K562 (cell line): ENCODE results near the gene SNPH. TPM values are rescaled to one million over a fixed set of nuclear protein-coding genes. Genes with fewer than 3 reads are reported as not detected.

Source experiments
- CXXC5 ChIP-seq: fragments of 250-450 bp; sonication (Bioruptor Pico); IDR thresholded peaks from 2 replicates; pipeline ENCODE4 v1.8.0; 2022; ENCODE audit warnings: inconsistent platforms, mild to moderate bottlenecking, moderate library complexity
- HMGN3 ChIP-seq: IDR thresholded peaks from 2 replicates; pipeline ENCODE4 v1.6.1; 2011; ENCODE audit warnings: borderline replicate concordance, low read depth, mild to moderate bottlenecking, mixed read lengths, low read length; ENCODE audit not compliant: insufficient read length; ENCODE audit errors: extremely low read depth
- HNRNPK ChIP-seq: fragments of 200-400 bp; formaldehyde crosslinking; IDR thresholded peaks from one replicate; pipeline ENCODE4 v1.6.1; 2018; ENCODE audit warnings: mild to moderate bottlenecking, low read depth, low read length; ENCODE audit not compliant: poor library complexity, severe bottlenecking
- HNRNPLL ChIP-seq: fragments of 200-400 bp; formaldehyde crosslinking; IDR thresholded peaks from 2 replicates; pipeline ENCODE4 v1.6.1; 2017; ENCODE audit warnings: low read length, low read depth, mild to moderate bottlenecking; ENCODE audit not compliant: poor library complexity, severe bottlenecking
- RBBP5 ChIP-seq: fragments of 200-600 bp; sonication (generic); IDR thresholded peaks from 2 replicates; pipeline ENCODE4 v1.6.1; 2012; ENCODE audit warnings: borderline replicate concordance, mild to moderate bottlenecking, low read length, control low read depth, inconsistent platforms; ENCODE audit not compliant: insufficient read depth, poor library complexity, severe bottlenecking
- RCOR1 ChIP-seq, 2 experiments: IDR thresholded peaks; 2 replicates each; pipeline ENCODE4 v1.6.1; 2012; ENCODE audit warnings: low read depth in 2 of 2, low read length in 2 of 2, borderline replicate concordance in 1 of 2, improper control_type of control experiment in 1 of 2
- VEZF1 ChIP-seq: fragments of 200-800 bp; sonication (Bioruptor generic); IDR thresholded peaks from 2 replicates; pipeline ENCODE4 v1.6.1; 2017; ENCODE audit warnings: missing genetic modification characterization, missing compliant biosample characterization
- ZBTB7A ChIP-seq: IDR thresholded peaks from 2 replicates; pipeline ENCODE4 v1.6.1; 2011; ENCODE audit warnings: low read depth, mild to moderate bottlenecking, low read length, moderate library complexity, borderline replicate concordance; ENCODE audit not compliant: control insufficient read depth
- polyA plus RNA-seq, 8 experiments: library from polyadenylated mRNA; depleted of rRNA in 4 of 8; stranded (reverse) in 5 of 8; unstranded in 3 of 8; fragments of >200 nt; fragmentation: Nextera tagmentation in 2 of 8; fragmentation: Illumina TruSeq in 1 of 8; extraction: Ambion mirVana in 2 of 8; extraction: Trizol in 1 of 8; gene quantifications; 2 replicates each; pipeline versions ENCODE4 v1.2.1 to v1.2.3, GENCODE V29; 2011 to 2014; ENCODE audit warnings: inconsistent platforms in 1 of 8, missing spikeins in 1 of 8
- total RNA-seq, 7 experiments: library from RNA; depleted of rRNA in 6 of 7; stranded (reverse); fragments of >200 nt in 6 of 7; fragmentation: Illumina TruSeq in 2 of 7; extraction: Trizol in 2 of 7; gene quantifications; 2 replicates each; pipeline versions ENCODE4 v1.2.1 to v1.2.3, GENCODE V29; 2011 to 2021; ENCODE audit warnings: low replicate concordance in 1 of 7

Gene SNPH
- total and polyA plus RNA-seq, 9 of the 15 experiments (the other 6 are each of a cell fraction or from before 2014, with no cell fraction given): 0.03 to 4.2 (median 1.4) TPM

- 0 out of 4 replicates have a peak, but pooled peaks of 1 of the 2 experiments have one; percentile 7 for TF ChIP-seq RCOR1 (IDR thresholded peaks at IDR 0.05; ENCODE audit: borderline replicate concordance in 1 of 2, low read depth in 2 of 2, low read length in 2 of 2)
- peak; percentile 63 for TF ChIP-seq HMGN3
- TF ChIP-seq CXXC5 (CRISPR knock-in tag): 0 out of 2 replicates have a peak, but pooled peaks have one; percentile 0
- peak; percentile 77 for TF ChIP-seq VEZF1 (CRISPR knock-in tag)
- TF ChIP-seq HNRNPK: peak; percentile 60
- peak; percentile 22; the same call in 1 of the 2 replicates for TF ChIP-seq ZBTB7A
- peak; percentile 87 for TF ChIP-seq HNRNPLL
- no peak for TF ChIP-seq RBBP5
Measured at GRCh38 chr20:1266167-1266973, at the start of gene SNPH (continued).
